Ovary (tissue), 3 donors: ENCODE results near the gene HHAT.

Experiments
- POLR2A ChIP-seq: fragments of 450-650 bp; IDR thresholded peaks from one replicate; pipeline ENCODE4 v1.6.1; 2017; ENCODE audit warnings: antibody characterized with exemption, mild to moderate bottlenecking, moderate library complexity
- TF ChIP-seq, protein P1 (sequence below), 3 donors: fragments of 450-650 bp in 2 of 3; fragments of 200-600 bp in 1 of 3; IDR thresholded peaks; one replicate each; pipeline versions ENCODE4 v1.5.1 to v1.8.0; 2016 to 2022; ENCODE audit warnings: antibody characterized with exemption in 3 of 3, mild to moderate bottlenecking in 1 of 3
- donor health status: DM: no; HTN: no; CAD: no.

DNA sequence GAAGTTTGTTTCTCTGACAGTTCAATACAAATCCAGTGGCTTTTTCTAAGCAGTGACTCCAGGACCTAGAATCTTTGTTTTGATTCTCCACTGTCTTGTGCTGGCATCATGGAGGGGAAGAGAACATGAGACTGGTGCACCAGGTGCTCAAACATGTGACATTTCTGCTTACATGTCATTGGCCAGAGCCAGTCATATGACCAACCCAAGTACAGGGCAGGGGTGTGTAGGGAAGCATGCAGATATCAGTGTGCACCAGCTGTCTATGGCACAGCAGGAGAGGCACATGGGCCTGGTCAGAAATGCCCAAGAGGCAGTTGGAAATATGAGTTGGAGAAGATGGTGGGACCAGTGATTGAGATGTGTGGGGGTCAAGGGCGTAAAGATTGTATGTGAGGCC, 297.0 kb downstream of the HHAT start:
- TF ChIP-seq, protein P1, sequence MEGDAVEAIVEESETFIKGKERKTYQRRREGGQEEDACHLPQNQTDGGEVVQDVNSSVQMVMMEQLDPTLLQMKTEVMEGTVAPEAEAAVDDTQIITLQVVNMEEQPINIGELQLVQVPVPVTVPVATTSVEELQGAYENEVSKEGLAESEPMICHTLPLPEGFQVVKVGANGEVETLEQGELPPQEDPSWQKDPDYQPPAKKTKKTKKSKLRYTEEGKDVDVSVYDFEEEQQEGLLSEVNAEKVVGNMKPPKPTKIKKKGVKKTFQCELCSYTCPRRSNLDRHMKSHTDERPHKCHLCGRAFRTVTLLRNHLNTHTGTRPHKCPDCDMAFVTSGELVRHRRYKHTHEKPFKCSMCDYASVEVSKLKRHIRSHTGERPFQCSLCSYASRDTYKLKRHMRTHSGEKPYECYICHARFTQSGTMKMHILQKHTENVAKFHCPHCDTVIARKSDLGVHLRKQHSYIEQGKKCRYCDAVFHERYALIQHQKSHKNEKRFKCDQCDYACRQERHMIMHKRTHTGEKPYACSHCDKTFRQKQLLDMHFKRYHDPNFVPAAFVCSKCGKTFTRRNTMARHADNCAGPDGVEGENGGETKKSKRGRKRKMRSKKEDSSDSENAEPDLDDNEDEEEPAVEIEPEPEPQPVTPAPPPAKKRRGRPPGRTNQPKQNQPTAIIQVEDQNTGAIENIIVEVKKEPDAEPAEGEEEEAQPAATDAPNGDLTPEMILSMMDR (IDR thresholded peaks at IDR 0.05) = no peak
- TF ChIP-seq POLR2A = no peak
